ENCODE data around the gene GALNT14.

DNA sequence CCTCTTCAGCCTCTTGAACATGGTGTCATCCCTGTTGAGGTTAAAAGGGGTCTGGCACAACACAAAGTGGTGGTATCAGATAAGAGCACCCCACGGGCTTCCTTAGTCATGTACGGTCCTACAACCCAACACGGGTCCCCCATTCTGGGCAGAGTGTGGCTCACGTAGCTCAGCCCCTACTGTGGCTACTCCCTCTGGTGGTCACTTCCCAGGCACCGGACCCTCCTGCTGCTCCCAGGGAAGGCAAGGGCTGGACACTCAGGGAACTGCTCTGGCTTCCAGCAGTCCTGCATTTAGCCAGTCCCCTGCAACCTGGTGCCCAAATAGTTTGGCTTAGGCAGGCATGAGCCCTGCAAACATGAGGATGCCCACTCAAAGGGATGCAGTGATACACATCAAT, 58.6 kb downstream of the GALNT14 start:
- TF ChIP-seq, protein P1, sequence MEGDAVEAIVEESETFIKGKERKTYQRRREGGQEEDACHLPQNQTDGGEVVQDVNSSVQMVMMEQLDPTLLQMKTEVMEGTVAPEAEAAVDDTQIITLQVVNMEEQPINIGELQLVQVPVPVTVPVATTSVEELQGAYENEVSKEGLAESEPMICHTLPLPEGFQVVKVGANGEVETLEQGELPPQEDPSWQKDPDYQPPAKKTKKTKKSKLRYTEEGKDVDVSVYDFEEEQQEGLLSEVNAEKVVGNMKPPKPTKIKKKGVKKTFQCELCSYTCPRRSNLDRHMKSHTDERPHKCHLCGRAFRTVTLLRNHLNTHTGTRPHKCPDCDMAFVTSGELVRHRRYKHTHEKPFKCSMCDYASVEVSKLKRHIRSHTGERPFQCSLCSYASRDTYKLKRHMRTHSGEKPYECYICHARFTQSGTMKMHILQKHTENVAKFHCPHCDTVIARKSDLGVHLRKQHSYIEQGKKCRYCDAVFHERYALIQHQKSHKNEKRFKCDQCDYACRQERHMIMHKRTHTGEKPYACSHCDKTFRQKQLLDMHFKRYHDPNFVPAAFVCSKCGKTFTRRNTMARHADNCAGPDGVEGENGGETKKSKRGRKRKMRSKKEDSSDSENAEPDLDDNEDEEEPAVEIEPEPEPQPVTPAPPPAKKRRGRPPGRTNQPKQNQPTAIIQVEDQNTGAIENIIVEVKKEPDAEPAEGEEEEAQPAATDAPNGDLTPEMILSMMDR (IDR thresholded peaks at IDR 0.05) = no peak
- no peak for TF ChIP-seq POLR2A (IDR thresholded peaks at IDR 0.05)
